CD14-positive monocyte (primary cell): Measurements from ENCODE around the gene THRA. TPM values are rescaled to one million over a fixed set of nuclear protein-coding genes. Genes with fewer than 3 reads are reported as not detected.
"Not testable (repeated sequence)": the region's sequence is repeated elsewhere in the genome, so short reads cannot be mapped to it uniquely, and the experiment has no call there.

Source experiments
- DNase-seq, 3 donors: peaks; one replicate each; pipeline ENCODE4 v3.0.0-alpha.2; 2011 to 2022
- H2AFZ ChIP-seq: 2 replicates; pipeline ENCODE4 v1.6.0; 2012; ENCODE audit warnings: mild to moderate bottlenecking, low read depth, low read length, inconsistent platforms; ENCODE audit not compliant: insufficient read depth, poor library complexity, severe bottlenecking
- H3K27ac ChIP-seq, 2 donors: 1 replicate in 1 of 2; 2 replicates in 1 of 2; pipeline ENCODE4 v1.5.1; 2012 to 2013; ENCODE audit warnings: low read length in 2 of 2, control low read depth in 1 of 2, inconsistent platforms in 1 of 2, low read depth in 1 of 2, mild to moderate bottlenecking in 1 of 2
- H3K27me3 ChIP-seq, 2 donors: one replicate each; pipeline versions ENCODE4 v1.6.0 to v1.6.1; 2011 to 2013; ENCODE audit warnings: low read length in 2 of 2; ENCODE audit not compliant: control insufficient read depth in 2 of 2, insufficient read depth in 2 of 2
- H3K36me3 ChIP-seq, 2 donors: replicated peaks in 1 of 2; 1 replicate in 1 of 2; 2 replicates in 1 of 2; pipeline versions ENCODE4 v1.5.1 to v1.6.1; 2012 to 2013; ENCODE audit warnings: low read length in 2 of 2, control low read depth in 1 of 2, inconsistent platforms in 1 of 2, mild to moderate bottlenecking in 1 of 2; ENCODE audit not compliant: insufficient read depth in 2 of 2, control insufficient read depth in 1 of 2
- H3K4me1 ChIP-seq, 2 donors: 1 replicate in 1 of 2; 2 replicates in 1 of 2; pipeline versions ENCODE4 v1.5.1 to v1.6.1; 2012 to 2013; ENCODE audit warnings: low read length in 2 of 2, control low read depth in 1 of 2, inconsistent platforms in 1 of 2, mild to moderate bottlenecking in 1 of 2, moderate library complexity in 1 of 2; ENCODE audit not compliant: insufficient read depth in 2 of 2, control insufficient read depth in 1 of 2
- H3K4me2 ChIP-seq: replicated peaks from 2 replicates; pipeline ENCODE3; 2012; ENCODE audit warnings: low read length, moderate library complexity, mild to moderate bottlenecking; ENCODE audit not compliant: poor library complexity, severe bottlenecking; ENCODE audit errors: extremely low read depth
- H3K4me3 ChIP-seq, 3 experiments: fragments of 200-600 bp in 1 of 3; sonication (generic) in 1 of 3; replicated peaks in 1 of 3; 1 replicate in 2 of 3; 2 replicates in 1 of 3; pipeline ENCODE4 v1.5.1; 2011 to 2013; ENCODE audit warnings: low read length in 3 of 3, mild to moderate bottlenecking in 3 of 3, control low read depth in 2 of 3, low read depth in 2 of 3, inconsistent platforms in 1 of 3, moderate library complexity in 1 of 3
- H3K79me2 ChIP-seq: 2 replicates; pipeline ENCODE4 v1.6.0; 2012; ENCODE audit warnings: mild to moderate bottlenecking, control low read depth, inconsistent platforms, low read length, moderate library complexity; ENCODE audit not compliant: insufficient read depth
- H3K9ac ChIP-seq: 2 replicates; pipeline ENCODE4 v1.6.0; 2017; ENCODE audit warnings: low read length, mild to moderate bottlenecking; ENCODE audit not compliant: insufficient read depth, poor library complexity, severe bottlenecking
- H3K9me3 ChIP-seq, 2 donors: replicated peaks in 1 of 2; 1 replicate in 1 of 2; 2 replicates in 1 of 2; pipeline versions ENCODE4 v1.5.1 to v1.6.1; 2012 to 2013; ENCODE audit warnings: low read length in 2 of 2, control low read depth in 1 of 2; ENCODE audit not compliant: control insufficient read depth in 1 of 2, insufficient read depth in 1 of 2
- H4K20me1 ChIP-seq: 2 replicates; pipeline ENCODE4 v1.6.0; 2012; ENCODE audit warnings: mild to moderate bottlenecking, low read length, control low read depth, moderate library complexity; ENCODE audit not compliant: insufficient read depth
- H3K27ac Mint-ChIP-seq, 7 donors: one replicate each; pipeline ENCODE4 v1.8.0; 2020; ENCODE audit warnings: mild to moderate bottlenecking in 7 of 7, mixed read lengths in 7 of 7, moderate library complexity in 6 of 7, inconsistent platforms in 2 of 7
- H3K27me3 Mint-ChIP-seq, 3 donors: one replicate each; pipeline ENCODE4 v1.8.0; 2021 to 2022; ENCODE audit warnings: low read depth in 3 of 3, mild to moderate bottlenecking in 3 of 3, mixed read lengths in 3 of 3, moderate library complexity in 3 of 3, inconsistent platforms in 1 of 3
- H3K36me3 Mint-ChIP-seq, 2 donors: one replicate each; pipeline ENCODE4 v1.8.0; 2020; ENCODE audit warnings: mixed read lengths in 2 of 2, inconsistent platforms in 1 of 2, mild to moderate bottlenecking in 1 of 2
- H3K4me1 Mint-ChIP-seq: one replicate; pipeline ENCODE4 v1.8.0; 2020; ENCODE audit warnings: mild to moderate bottlenecking, mixed read lengths
- H3K4me3 Mint-ChIP-seq, 2 donors: one replicate each; pipeline ENCODE4 v1.8.0; 2020; ENCODE audit warnings: mild to moderate bottlenecking in 2 of 2, mixed read lengths in 2 of 2, moderate library complexity in 1 of 2
- H3K9me3 Mint-ChIP-seq, 7 donors: one replicate each; pipeline ENCODE4 v1.8.0; 2020 to 2022; ENCODE audit warnings: mixed read lengths in 7 of 7, mild to moderate bottlenecking in 6 of 7, moderate library complexity in 6 of 7, inconsistent platforms in 2 of 7
- CTCF ChIP-seq: fragments of 200-600 bp; IDR thresholded peaks from one replicate; pipeline ENCODE4 v1.8.0; 2022; ENCODE audit warnings: antibody characterized with exemption, mild to moderate bottlenecking
- WGBS: methylation state at CpG from one replicate; pipeline ENCODE4 v1.1.5; 2013; ENCODE audit warnings: missing lambda C conversion rate; ENCODE audit not compliant: insufficient coverage; 5-methylcytosine and 5-hydroxymethylcytosine counted together
- intact Hi-C, 2 donors: fragments of 100-400 bp; cut with micrococcal nuclease; formaldehyde crosslinking; loops; one replicate each; pipeline versions ENCODE4 v1.15.0 to v1.15.1; 2023
- polyA plus RNA-seq, 3 donors: library from polyadenylated mRNA; depleted of rRNA in 1 of 3; unstranded in 2 of 3; stranded (reverse) in 1 of 3; fragments of 300-500 nt in 2 of 3; fragments of >200 nt in 1 of 3; fragmentation: Illumina TruSeq in 2 of 3; gene quantifications; 1 replicate in 2 of 3; 2 replicates in 1 of 3; pipeline ENCODE4 v1.2.3, GENCODE V29; 2012 to 2021
- small RNA-seq: library from RNA; depleted of rRNA; stranded (forward); fragments of <200 nt; gene quantifications from one replicate; pipeline ENCODE3, GENCODE V24; 2012; ENCODE audit warnings: low read depth; ENCODE audit not compliant: insufficient read length

THRA gene
- polyA plus RNA-seq, 3 donors: 2.5 to 7.5 (median 3.8) TPM

- intact Hi-C loops: no loop called here
- Mint-ChIP-seq H3K9me3 (no peaks in the 10 kb centered on the region), H3K27me3 (peaks cover 0 to 5% (median 0%) of the 10 kb centered on the region in 3 donors), H3K4me1 (peaks cover 39% of the 10 kb centered on the region), H3K4me3 (peak overlapping the region; percentile 86 to 91), H3K36me3 (peaks cover 34 to 52% of the 10 kb centered on the region in 2 donors), H3K27ac (peak overlapping the region; percentile 94 to 100 (median 98))
- no peaks in the 10 kb centered on the region for H3K9me3 ChIP-seq
- peak overlapping the region; percentile 83 for H3K9ac ChIP-seq
- H3K79me2 ChIP-seq: peaks cover 59% of the 10 kb centered on the region
- peaks cover 16 to 43% of the 10 kb centered on the region in 2 donors for H3K36me3 ChIP-seq
- H3K4me2 ChIP-seq: peak overlapping the region; percentile 74
- WGBS: 19% methylated on average over 13 of the region's 14 CpGs
- H4K20me1 ChIP-seq: no peaks in the 10 kb centered on the region
- H3K4me1 ChIP-seq: peaks cover 34 to 40% of the 10 kb centered on the region in 2 donors
- H2AFZ ChIP-seq: peak overlapping the region; percentile 80
- TF ChIP-seq CTCF: no peak
- DNase-seq: no peak
- peak overlapping the region; percentile 61 to 91 (median 82) for H3K4me3 ChIP-seq
- H3K27me3 ChIP-seq: no peaks in the 10 kb centered on the region
- peak overlapping the region; percentile 78 to 93 for H3K27ac ChIP-seq
These were observed 76.8 kb downstream of the THRA start for GRCh38 chr17:40139566-40140058.

GRCh38 chr17:40143166-40143565 lies 80.4 kb downstream of the THRA start:
- H2AFZ ChIP-seq, H3K27me3 Mint-ChIP-seq, H3K9me3 Mint-ChIP-seq, H3K4me3 Mint-ChIP-seq, H3K9me3 ChIP-seq, H3K4me2 ChIP-seq, H3K27ac ChIP-seq, intact Hi-C loops, H3K4me3 ChIP-seq, H3K9ac ChIP-seq, DNase-seq, H3K27me3 ChIP-seq: not testable (repeated sequence)
- Mint-ChIP-seq H3K4me1 (peaks cover 31% of the 10 kb centered on the region), H3K36me3 (peaks cover 31 to 46% of the 10 kb centered on the region in 2 donors), H3K27ac (peak overlapping the region in 1 of 7 donors; percentile 41)
- peaks cover 16% of the 10 kb centered on the region for H4K20me1 ChIP-seq
- peaks cover 12 to 42% of the 10 kb centered on the region in 2 donors for H3K36me3 ChIP-seq
- peaks cover 19 to 21% of the 10 kb centered on the region in 2 donors for H3K4me1 ChIP-seq
- H3K79me2 ChIP-seq: peaks cover 60% of the 10 kb centered on the region
- WGBS: 100% methylated on average over 2 of the region's 3 CpGs

Small RNAs within 50 kb of the gene (small RNA-seq; reads per million reads assigned to genes)
- gene SNORD124: 232 reads per million, percentile 97 among the genes with 10 or more reads in this experiment

Other genes with a start within 250 kb of the THRA start
- under 1 TPM; 0.05 to 0.15 (median 0.05) TPM for gene IKZF3, start 198.7 kb upstream of the THRA start, polyA plus RNA-seq
- gene ZPBP2, start 194.8 kb upstream of the THRA start, polyA plus RNA-seq: not detected
- gene GSDMB, start 144.3 kb upstream of the THRA start, polyA plus RNA-seq: 1 to 10 TPM in 1 of 3 donors, not detected in 2; 9.6 TPM
- gene ORMDL3, start 135.4 kb upstream of the THRA start, polyA plus RNA-seq: 10 to 100 TPM in 2 of 3 donors, 1 to 10 TPM in 1; 9.4 to 13.5 (median 11.8) TPM
- not detected for gene LRRC3C, start 135.2 kb upstream of the THRA start, polyA plus RNA-seq
- gene GSDMA, start 100.0 kb upstream of the THRA start, polyA plus RNA-seq: not detected
- 10 to 100 TPM; 48.4 to 63.2 (median 48.8) TPM for gene PSMD3, start 82.2 kb upstream of the THRA start, polyA plus RNA-seq
- not detected for gene CSF3, start 47.5 kb upstream of the THRA start, polyA plus RNA-seq
- gene MED24, start 8.6 kb upstream of the THRA start, polyA plus RNA-seq: 10 to 100 TPM; 24.9 to 73.9 (median 34.1) TPM
- 1 to 10 TPM in 1 of 3 donors, under 1 TPM in 2; 0.28 to 4.9 (median 0.31) TPM for gene NR1D1, start 37.6 kb downstream of the THRA start, polyA plus RNA-seq
- 10 to 100 TPM in 2 of 3 donors, 1 to 10 TPM in 1; 10.0 to 89.2 (median 11.4) TPM for gene MSL1, start 59.0 kb downstream of the THRA start, polyA plus RNA-seq
- 10 to 100 TPM; 19.0 to 58.7 (median 30.2) TPM for gene CASC3, start 77.6 kb downstream of the THRA start, polyA plus RNA-seq
- gene RAPGEFL1, start 114.5 kb downstream of the THRA start, polyA plus RNA-seq: 1 to 10 TPM in 1 of 3 donors, under 1 TPM in 2; 0.09 to 6.1 (median 0.10) TPM
- 1 to 10 TPM; 5.2 to 9.7 (median 8.4) TPM for gene WIPF2, start 156.3 kb downstream of the THRA start, polyA plus RNA-seq
- under 1 TPM in 2 of 3 donors, not detected in 1; 0.11 to 0.21 TPM for gene CDC6, start 224.9 kb downstream of the THRA start, polyA plus RNA-seq
- 10 to 100 TPM; 14.9 to 63.9 (median 29.4) TPM for gene RARA, start 246.2 kb downstream of the THRA start, polyA plus RNA-seq